Dermis microvascular lymphatic vessel endothelial cell (primary cell): Measurements from ENCODE around the gene RGS7. TPM values are rescaled to one million over a fixed set of nuclear protein-coding genes. Genes with fewer than 3 reads are reported as not detected.
"Not testable (repeated sequence)": the region's sequence is repeated elsewhere in the genome, so short reads cannot be mapped to it uniquely, and the experiment has no call there.

Source experiments
- DNase-seq, 2 donors: peaks; one replicate each; pipeline versions ENCODE4 v3.0.0 to v3.0.0-alpha.2; 2010; ENCODE audit warnings: low read depth in 2 of 2
- total RNA-seq: library from RNA; depleted of rRNA; stranded (reverse); fragments of >200 nt; gene quantifications from 2 replicates; pipeline ENCODE4 v1.2.1, GENCODE V29; 2014

Gene RGS7
- total RNA-seq, 1 donor from 2014 or later = under 0.01 TPM

- no peak for DNase-seq
Observed at GRCh38 chr1:240800291-240800690, 556.7 kb downstream of the RGS7 start.

- DNase-seq = peak in 1 of 2 donors; percentile 55
Observed at GRCh38 chr1:240797050-240797449, 560.0 kb downstream of the RGS7 start.

- DNase-seq = no peak
Observed at GRCh38 chr1:240794046-240794843, 562.8 kb downstream of the RGS7 start.

- no peak for DNase-seq
Observed at GRCh38 chr1:240792915-240793529, 564.0 kb downstream of the RGS7 start.

- DNase-seq = no peak
Observed at GRCh38 chr1:240790856-240791255, 566.1 kb downstream of the RGS7 start.

- peak in 1 of 2 donors; percentile 47 for DNase-seq
Observed at GRCh38 chr1:240786880-240787279, 570.1 kb downstream of the RGS7 start.

GRCh38 chr1:240784776-240785175, 572.2 kb downstream of the RGS7 start:
- DNase-seq = no peak

- DNase-seq = not testable (repeated sequence)
Observed at GRCh38 chr1:240783728-240784137, 573.3 kb downstream of the RGS7 start.

GRCh38 chr1:240776237-240776636, 580.8 kb downstream of the RGS7 start:
- DNase-seq = no peak

- DNase-seq = no peak
Observed at GRCh38 chr1:240772131-240772530, 584.9 kb downstream of the RGS7 start.

- no peak for DNase-seq
Observed at GRCh38 chr1:240771450-240771849, 585.6 kb downstream of the RGS7 start.

GRCh38 chr1:240768979-240769378, 588.0 kb downstream of the RGS7 start:
- DNase-seq = no peak

GRCh38 chr1:240766831-240767230, 590.2 kb downstream of the RGS7 start:
- DNase-seq = no peak

GRCh38 chr1:240765732-240766363, 591.2 kb downstream of the RGS7 start:
- peak; percentile 40 to 59 for DNase-seq

GRCh38 chr1:240763771-240764170, 593.2 kb downstream of the RGS7 start:
- no peak for DNase-seq

GRCh38 chr1:240763095-240763494, 593.9 kb downstream of the RGS7 start:
- not testable (repeated sequence) for DNase-seq

GRCh38 chr1:240762471-240762987, 594.5 kb downstream of the RGS7 start:
- not testable (repeated sequence) for DNase-seq

GRCh38 chr1:240758777-240759176, 598.2 kb downstream of the RGS7 start:
- DNase-seq = not testable (repeated sequence)

GRCh38 chr1:240758296-240758695, 598.7 kb downstream of the RGS7 start:
- no peak for DNase-seq

- no peak for DNase-seq
Observed at GRCh38 chr1:240747907-240748306, 609.1 kb downstream of the RGS7 start.

- no peak for DNase-seq
Observed at GRCh38 chr1:240743705-240744104, 613.3 kb downstream of the RGS7 start.

GRCh38 chr1:240739754-240740153, 617.3 kb downstream of the RGS7 start:
- DNase-seq = no peak
